Thyroid gland (tissue), 4 donors: ENCODE measurements around the gene CDC42SE2.

Experiments
- CTCF ChIP-seq, 6 experiments: fragments of 200-600 bp in 3 of 6; fragments of 450-650 bp in 3 of 6; sonication (generic) in 3 of 6; IDR thresholded peaks; one replicate each; pipeline ENCODE4 v1.5.1; 2016 to 2019; ENCODE audit warnings: antibody characterized with exemption in 6 of 6, mild to moderate bottlenecking in 2 of 6, inconsistent platforms in 1 of 6, moderate library complexity in 1 of 6
- POLR2A ChIP-seq, 2 donors: fragments of 450-650 bp; IDR thresholded peaks; one replicate each; pipeline ENCODE4 v1.6.1; 2017; ENCODE audit warnings: antibody characterized with exemption in 2 of 2, mild to moderate bottlenecking in 2 of 2, moderate library complexity in 1 of 2

GRCh38 chr5:131222731-131223130 is 41.1 kb upstream of the CDC42SE2 start:
- TF ChIP-seq CTCF (IDR thresholded peaks at IDR 0.05) (no peak), POLR2A (IDR thresholded peaks at IDR 0.05) (no peak)
